IPS-NIHi7 (cell line): Measurements from ENCODE around the gene VCX3A.
A peak's percentile ranks its signal among the peaks of the same experiment; 100 is the strongest.
"Not testable (repeated sequence)": the region's sequence is repeated elsewhere in the genome, so short reads cannot be mapped to it uniquely, and the experiment has no call there.

Experiments
- DNase-seq: peaks from one replicate; pipeline ENCODE4 v3.0.0; 2012; ENCODE audit warnings: mixed read lengths; ENCODE audit errors: extremely low spot score

Gene VCX3A

GRCh38 chrX:6535018-6535417 is at the start of gene VCX3A:
TSS of gene VCX3A (minus strand) at chrX:6535118. CDS start at chrX:6534497, 621 bp downstream.
- DNase-seq, result not testable (repeated sequence)

GRCh38 chrX:6574762-6575161 is 39.8 kb upstream of the VCX3A start:
- DNase-seq, result peak; percentile 49

GRCh38 chrX:6568031-6568430 is 33.1 kb upstream of the VCX3A start:
- no peak for DNase-seq

DNA sequence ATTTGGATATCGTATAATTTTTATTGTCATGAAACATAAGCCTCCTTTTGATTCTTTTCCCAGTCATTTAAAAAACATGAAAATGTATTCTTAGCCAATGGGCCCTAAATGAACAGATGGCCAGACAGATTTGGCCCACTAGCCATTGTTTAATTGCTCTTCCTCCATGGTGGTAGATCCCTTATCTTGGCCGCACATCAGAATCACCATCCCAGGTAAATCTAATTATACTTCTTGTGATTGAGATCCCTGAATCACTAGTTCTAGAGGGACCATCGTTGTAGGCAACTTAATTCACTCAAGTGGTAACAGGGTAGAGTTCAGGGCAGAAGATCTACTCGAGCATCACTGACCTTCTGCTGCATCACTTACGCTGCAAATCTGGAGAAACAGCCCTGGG is 24.1 kb upstream of the VCX3A start:
- DNase-seq, result no peak

GRCh38 chrX:6557690-6558089 is 22.8 kb upstream of the VCX3A start:
- no peak for DNase-seq

GRCh38 chrX:6550999-6551398 is 16.1 kb upstream of the VCX3A start:
- no peak for DNase-seq

DNA sequence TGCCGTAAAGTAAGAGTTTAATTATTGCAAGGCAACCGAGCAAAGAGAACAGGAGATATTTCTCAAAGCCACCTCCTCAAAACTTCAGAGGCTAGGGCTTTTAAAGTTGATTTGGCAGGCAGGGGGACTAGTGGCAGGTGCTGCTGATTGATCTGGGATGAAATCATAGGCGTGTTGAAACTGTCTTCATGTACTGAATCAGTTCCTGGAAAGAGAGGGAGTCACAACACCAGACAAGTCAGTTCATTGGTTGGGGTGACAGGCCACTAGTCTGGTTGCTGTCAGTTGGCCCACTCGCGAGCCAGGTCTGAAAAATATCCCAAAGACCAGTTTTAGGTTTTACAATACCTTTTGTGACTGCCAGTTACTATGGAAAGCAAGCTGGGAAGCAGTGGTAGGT is 10.8 kb upstream of the VCX3A start:
- DNase-seq, result no peak

DNA sequence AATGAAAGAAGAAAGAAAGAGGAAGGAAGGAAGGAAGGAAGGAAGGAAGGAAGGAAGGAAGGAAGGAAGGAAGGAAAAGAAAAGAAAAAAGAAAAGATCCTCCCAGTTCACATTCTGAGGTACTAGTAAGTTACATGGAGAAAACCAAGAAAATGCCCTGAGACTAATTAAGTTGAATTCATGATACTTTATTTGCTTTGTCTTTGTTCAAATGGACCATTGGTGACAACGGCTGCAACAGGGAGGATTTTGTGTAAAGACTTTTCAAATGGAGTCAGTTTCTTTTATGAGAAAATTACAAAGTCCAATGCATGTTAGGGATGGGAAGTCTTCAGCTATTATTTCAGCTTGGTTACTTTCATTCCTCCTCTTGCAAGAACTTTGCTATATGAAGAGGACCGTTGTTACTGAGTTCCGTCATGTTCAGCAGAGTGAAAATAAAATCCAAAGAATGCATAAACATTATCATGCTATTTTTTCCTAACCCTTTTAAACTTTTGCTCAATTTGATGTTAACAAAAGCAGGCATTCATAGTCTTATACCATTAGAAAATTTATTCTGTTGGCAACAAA is 8.3 kb downstream of the VCX3A start:
- DNase-seq, result no peak

- no peak for DNase-seq
Observed at GRCh38 chrX:6517376-6517775, 17.5 kb downstream of the VCX3A start.

GRCh38 chrX:6506444-6506843 is 28.5 kb downstream of the VCX3A start:
- no peak for DNase-seq

GRCh38 chrX:6505960-6506359 is 29.0 kb downstream of the VCX3A start:
- no peak for DNase-seq

GRCh38 chrX:6500719-6501118 is 34.2 kb downstream of the VCX3A start:
- no peak for DNase-seq

- DNase-seq, result no peak
Observed at GRCh38 chrX:6498324-6498723, 36.6 kb downstream of the VCX3A start.
